ENCODE data around the gene RTP5.

DNA sequence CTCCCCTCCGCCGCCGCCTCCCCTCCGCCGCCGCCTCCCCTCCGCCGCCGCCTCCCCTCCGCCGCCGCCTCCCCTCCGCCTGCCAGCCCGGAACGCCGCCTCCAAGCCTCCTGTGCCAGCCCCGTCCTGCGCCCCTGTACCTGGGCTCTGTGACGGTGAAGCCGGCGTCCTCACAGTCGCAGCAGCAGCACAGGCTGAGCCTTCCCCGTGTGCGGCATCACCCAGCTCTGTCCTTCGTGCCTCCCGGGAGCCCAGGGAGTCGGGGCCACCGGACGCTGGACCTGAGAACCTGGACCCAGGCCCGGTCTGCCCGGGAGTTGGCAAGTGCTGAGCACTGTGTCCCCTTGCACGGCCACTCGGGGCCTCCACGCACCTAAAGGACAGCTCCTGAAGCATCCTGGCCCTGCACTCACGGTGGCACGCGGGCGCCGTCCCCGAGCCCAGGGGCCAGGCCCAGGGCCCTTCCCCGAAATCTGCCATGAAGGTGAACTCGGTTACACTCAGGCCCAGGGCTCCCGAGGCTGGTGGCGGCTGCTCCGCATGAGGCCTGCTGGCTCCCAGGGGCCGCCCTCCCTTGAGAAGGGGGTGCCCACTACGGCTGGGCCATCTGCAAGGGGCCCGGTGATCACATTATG lies 32.9 kb downstream of the RTP5 start:
- TF ChIP-seq, protein P1, sequence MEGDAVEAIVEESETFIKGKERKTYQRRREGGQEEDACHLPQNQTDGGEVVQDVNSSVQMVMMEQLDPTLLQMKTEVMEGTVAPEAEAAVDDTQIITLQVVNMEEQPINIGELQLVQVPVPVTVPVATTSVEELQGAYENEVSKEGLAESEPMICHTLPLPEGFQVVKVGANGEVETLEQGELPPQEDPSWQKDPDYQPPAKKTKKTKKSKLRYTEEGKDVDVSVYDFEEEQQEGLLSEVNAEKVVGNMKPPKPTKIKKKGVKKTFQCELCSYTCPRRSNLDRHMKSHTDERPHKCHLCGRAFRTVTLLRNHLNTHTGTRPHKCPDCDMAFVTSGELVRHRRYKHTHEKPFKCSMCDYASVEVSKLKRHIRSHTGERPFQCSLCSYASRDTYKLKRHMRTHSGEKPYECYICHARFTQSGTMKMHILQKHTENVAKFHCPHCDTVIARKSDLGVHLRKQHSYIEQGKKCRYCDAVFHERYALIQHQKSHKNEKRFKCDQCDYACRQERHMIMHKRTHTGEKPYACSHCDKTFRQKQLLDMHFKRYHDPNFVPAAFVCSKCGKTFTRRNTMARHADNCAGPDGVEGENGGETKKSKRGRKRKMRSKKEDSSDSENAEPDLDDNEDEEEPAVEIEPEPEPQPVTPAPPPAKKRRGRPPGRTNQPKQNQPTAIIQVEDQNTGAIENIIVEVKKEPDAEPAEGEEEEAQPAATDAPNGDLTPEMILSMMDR (IDR thresholded peaks at IDR 0.05): no peak
- no peak for TF ChIP-seq EZH2 (IDR thresholded peaks at IDR 0.05; ENCODE audit: borderline replicate concordance, insufficient read depth, low read depth, low read length, poor library complexity, severe bottlenecking)

Data from B cell (primary cell).